ENCODE data around the gene EIF2B2.
"Not testable (repeated sequence)": the region's sequence is repeated elsewhere in the genome, so short reads cannot be mapped to it uniquely, and the experiment has no call there.

EIF2B2 gene

DNA sequence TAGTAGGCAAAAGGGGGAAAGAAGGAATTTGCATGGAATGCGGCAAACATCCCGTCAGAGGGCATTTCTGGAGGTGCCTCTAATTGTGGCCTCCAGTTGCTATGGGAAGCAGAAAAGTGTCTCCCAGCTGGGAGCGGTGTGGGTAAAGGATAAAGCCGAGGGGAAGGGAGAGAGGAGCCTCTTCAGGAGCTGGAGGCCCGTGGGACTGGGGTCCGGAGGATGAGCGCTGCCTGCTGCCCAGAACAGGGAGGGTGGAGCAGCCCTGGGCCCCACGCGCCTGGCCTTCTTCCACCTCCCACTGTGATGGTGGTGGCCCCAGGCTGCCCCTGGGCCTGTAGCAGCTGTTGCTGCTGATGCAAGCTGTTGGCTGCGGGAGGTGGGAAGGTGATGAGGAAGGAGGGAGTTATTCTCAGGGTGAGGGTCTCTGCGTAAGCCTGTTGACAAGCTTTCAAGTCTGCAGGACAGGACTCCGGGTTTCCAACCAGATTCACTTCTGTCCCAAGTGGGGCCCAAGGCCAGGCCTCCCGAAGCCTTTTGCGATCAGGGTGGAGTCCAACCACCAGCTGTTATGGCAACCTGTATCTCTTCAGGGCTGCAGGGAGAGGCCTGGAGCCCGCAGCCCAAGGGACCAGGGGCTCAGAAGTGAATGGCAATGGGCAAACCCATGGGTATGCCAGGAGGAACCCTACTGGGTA, 28.2 kb upstream of the EIF2B2 start:
- DNase-seq, result peak; percentile 53

GRCh38 chr14:74975059-74975810, 27.5 kb upstream of the EIF2B2 start:
- DNase-seq, result peak; percentile 31

GRCh38 chr14:74976264-74977113, 26.2 kb upstream of the EIF2B2 start:
- DNase-seq, result no peak

DNA sequence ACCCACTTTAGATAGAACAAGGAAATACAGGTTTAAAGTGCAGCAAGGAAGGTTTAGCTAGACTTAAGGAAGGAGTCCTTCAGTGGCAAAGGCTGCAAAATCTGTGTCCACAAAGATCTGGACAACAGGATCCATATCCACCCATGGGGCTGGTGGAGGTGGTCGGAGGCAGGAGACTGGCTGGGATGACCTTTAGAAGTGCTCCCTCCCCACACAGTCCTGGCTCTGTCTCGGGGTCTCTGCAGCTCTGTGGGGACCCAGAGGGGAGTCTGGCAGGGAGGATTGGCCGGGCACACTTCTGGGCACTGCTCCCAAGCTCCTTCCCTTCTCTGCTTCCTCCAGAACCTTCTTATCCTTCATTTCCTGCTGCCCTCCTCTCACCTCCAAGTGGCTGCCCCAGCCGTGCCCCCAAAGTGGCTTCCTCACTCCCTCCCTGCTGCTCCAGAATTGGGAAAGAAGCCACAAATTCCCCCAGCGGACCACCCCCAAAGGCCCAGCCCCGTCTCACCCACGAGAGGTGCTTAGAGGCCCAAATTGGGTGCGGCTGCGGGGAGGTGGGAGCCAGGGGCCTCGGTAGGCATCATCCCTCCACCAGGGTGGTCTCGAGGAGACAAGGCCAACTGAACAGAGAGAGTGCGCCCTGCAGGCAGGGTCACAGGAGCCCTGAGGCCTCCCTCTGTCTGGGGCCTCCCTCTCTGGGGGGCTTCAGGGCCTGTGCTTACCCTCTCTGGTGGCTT, 25.4 kb upstream of the EIF2B2 start:
- DNase-seq, result no peak

GRCh38 chr14:74977901-74978385, 24.8 kb upstream of the EIF2B2 start:
- DNase-seq, result no peak

DNA sequence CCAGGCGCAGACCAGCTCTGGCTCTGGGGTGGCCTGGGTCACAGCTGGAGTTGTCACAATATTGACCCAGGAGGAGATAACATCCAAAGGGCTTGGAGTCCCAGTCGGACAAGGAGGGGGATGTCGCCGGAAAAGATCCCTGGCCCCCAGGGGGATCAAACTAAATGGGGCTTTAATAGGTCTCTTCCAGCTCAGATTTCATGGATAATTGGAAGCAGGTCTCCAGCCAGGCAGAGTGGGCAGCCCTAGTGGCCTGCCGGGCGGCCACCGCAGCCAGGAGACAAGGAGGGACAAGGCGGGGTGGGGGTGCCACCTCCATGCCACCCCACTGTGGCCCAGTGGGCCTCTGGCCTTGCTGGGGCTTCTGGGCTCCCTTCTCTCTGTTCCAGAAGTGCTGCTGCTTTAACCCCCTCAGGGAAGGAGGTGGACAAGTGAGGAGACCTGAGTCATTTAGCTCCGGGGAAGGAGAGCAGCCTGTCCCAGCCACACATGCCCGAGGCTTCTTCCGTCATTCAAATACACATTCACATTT, 24.2 kb upstream of the EIF2B2 start:
- peak; percentile 51 for DNase-seq

GRCh38 chr14:74979029-74979428, 23.7 kb upstream of the EIF2B2 start:
- no peak for DNase-seq

DNA sequence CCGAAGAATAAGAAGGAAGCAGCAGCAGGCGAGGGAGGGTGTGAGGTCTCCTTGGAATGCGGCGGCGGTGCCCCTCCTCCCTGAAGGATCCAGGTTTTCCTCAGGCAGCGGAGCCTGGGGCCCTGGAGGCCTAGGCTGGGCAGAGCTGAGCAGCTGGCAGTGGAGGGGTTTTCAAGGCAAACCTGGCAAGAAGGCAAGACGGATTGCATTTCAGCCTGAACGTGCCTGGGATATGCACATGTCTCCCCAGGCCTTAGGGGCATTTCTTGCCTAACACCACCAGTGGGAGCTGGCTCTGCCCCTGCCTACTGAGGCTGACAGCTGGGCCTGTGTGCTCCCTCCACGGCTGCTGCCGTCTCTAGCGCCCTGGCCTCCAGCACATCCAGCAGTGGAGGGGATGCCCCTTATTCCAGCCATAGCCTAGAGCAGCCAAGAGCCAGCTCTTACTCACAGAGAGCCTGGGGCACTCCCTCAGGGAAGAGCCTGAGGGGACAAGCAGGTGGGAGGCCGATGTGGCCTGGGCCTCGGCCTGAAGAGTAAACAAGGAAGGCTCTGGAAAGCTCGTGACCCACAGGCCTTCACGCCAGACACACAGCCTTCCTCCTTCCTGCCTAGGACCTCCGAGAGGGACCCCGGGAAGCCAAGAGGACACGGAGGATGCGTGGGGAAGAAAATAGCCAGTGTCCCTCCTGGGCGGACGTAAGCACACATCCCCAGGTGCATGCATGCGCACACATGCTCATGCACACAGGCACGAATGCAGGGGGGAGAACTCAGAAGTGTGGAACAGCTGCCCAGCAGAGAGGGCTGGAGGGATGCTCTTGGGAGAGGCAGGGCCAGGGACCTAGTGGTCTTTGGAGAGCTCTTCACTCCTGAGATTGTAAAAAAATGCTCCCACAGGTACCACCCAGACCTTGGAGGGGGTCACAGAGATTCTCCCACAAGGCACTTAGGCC, 23.0 kb upstream of the EIF2B2 start:
- DNase-seq, result peak; percentile 76

- no peak for DNase-seq
These were observed 22.4 kb upstream of the EIF2B2 start for GRCh38 chr14:74980398-74980730.

GRCh38 chr14:74980731-74981461, 21.8 kb upstream of the EIF2B2 start:
- DNase-seq, result peak; percentile 90

- DNase-seq, result no peak
These were observed 21.3 kb upstream of the EIF2B2 start for GRCh38 chr14:74981462-74981782.

GRCh38 chr14:74981833-74982232, 20.9 kb upstream of the EIF2B2 start:
- DNase-seq, result no peak

- no peak for DNase-seq
These were observed 20.1 kb upstream of the EIF2B2 start for GRCh38 chr14:74982661-74983060.

DNA sequence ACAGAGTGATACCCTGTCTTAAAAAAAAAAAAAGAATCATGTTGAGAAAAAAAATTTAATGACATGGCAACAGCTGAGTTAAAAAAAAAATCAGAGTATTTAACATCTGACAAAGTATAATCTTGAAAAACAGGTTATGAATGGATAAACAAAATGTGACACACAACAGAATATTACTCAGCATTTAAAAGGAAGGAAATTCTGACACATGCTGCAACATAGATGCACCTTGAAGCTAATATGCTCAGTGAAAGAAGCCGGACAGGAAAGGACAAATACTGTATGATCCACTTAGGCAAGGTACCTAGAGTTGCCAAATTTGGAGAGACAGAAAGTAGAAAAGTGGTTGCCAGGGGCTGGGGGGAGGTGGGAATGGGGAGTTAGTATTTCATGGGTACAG, 19.4 kb upstream of the EIF2B2 start:
- no peak for DNase-seq

DNA sequence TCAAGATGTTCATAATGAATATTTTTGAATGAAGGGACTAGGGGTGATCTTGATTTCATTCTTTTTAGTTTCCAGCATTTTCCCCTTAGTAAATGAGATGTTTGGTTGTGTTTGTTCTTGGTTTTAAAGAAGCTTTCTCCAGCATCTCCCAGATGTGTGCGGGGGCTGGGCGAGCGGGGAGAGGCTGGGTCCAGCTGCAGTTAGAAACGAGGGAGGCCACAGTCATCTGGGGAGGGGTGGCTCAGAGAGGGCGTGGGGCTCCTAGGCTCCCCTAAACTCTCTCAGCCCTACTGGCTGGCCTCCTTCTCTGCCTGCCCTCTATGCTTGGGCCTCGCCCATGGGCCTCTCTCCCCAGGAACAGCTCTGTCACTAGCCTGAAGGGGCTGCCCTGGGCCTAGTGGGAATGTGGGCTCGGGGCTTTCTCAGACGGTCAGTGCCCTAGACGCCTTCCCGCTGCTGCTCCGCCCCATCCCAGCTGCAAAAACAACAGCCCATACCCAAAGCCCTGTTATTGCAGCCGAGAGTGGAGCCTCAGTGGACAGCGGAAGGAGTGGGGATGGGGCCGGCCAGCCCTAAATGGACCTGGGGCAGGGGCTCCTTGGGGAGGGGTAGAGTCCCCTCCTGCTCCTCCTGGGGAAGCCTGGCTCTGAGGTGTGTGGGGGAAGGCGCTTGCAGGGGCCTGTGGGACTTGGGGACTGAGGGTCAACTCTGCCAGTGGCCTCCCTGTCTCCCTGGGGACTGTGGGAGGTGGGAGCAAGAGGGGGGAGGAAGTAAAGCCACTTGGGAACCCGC, 18.3 kb upstream of the EIF2B2 start:
- no peak for DNase-seq

- DNase-seq, result no peak
These were observed 17.8 kb upstream of the EIF2B2 start for GRCh38 chr14:74985028-74985310.

- no peak for DNase-seq
These were observed 16.9 kb upstream of the EIF2B2 start for GRCh38 chr14:74985806-74986205.

DNA sequence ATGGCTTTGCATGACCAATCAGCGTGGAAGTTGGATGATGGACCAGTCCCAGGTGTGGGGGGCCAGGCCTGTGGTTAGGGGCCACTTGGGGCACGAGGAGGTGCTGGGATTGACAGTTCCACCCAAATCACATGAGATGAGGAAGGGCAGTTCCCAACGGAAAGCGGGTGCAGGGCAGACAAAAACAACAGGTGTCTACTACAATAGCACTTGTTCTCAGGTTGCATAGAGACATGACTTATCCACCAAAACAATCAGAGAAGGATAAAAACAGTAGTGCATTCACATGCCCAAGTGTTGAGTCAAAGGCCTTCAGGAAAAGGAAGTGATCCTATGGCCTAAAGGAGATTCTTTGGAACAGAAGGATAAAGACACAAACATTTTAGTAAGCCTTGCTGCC, 14.6 kb upstream of the EIF2B2 start:
- no peak for DNase-seq

GRCh38 chr14:74988993-74989392, 13.7 kb upstream of the EIF2B2 start:
- no peak for DNase-seq

- not testable (repeated sequence) for DNase-seq
These were observed 8.5 kb upstream of the EIF2B2 start for GRCh38 chr14:74994182-74994581.

All from eye (tissue), 1 donor.